GM21825 (cell line): Measurements from ENCODE around the gene UBXN2A.
"Not testable (repeated sequence)": the region's sequence is repeated elsewhere in the genome, so short reads cannot be mapped to it uniquely, and the experiment has no call there.

Experiments used
- ATAC-seq: cut with Tn5 transposase; IDR thresholded peaks from one replicate; pipeline ENCODE4 v1.9.1; 2021; ENCODE audit warnings: mild to moderate bottlenecking, moderate library complexity; ENCODE audit not compliant: unreplicated experiment

The UBXN2A gene

DNA sequence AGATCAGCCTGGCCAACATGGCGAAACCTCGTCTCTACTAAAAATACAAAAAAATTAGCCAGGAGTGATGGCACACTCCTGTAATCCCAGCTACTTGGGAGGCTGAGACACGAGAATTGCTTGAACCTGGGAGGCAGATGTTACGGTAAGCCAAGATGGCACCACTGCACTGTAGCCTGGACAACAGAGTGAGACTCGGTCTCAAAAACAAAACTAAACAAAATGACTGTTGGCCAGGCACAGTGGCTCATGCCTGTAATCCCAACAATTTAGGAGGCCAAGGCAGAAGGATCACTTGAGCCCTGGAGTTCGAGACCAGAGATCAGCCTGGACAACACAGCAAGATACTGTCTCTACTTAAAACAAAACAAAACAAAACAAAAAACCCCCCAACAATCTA, 102.9 kb downstream of the UBXN2A start:
- ATAC-seq, result not testable (repeated sequence)

GRCh38 chr2:24045511-24046508, 105.5 kb downstream of the UBXN2A start:
- no peak for ATAC-seq

GRCh38 chr2:24046599-24046929, 106.3 kb downstream of the UBXN2A start:
- no peak for ATAC-seq

GRCh38 chr2:24046930-24047702, 106.9 kb downstream of the UBXN2A start, which contains the start of gene WDCP:
Gene WDCP, minus strand, starts transcription at chr2:24047391. Its CDS starts 7,897 bp downstream, at chr2:24039494.
- peak; percentile 98 for ATAC-seq

GRCh38 chr2:24047703-24048033, 107.4 kb downstream of the UBXN2A start:
- ATAC-seq, result no peak

- no peak for ATAC-seq
Observed at GRCh38 chr2:24048769-24049484, 108.7 kb downstream of the UBXN2A start.

- no peak for ATAC-seq
Observed at GRCh38 chr2:24049485-24050021, 109.3 kb downstream of the UBXN2A start, which contains the start of gene FKBP1B. Gene FKBP1B, plus strand, starts transcription at chr2:24049741. Its CDS starts 109 bp downstream, at chr2:24049850.

GRCh38 chr2:24050041-24050979, 110.0 kb downstream of the UBXN2A start:
- ATAC-seq, result no peak

DNA sequence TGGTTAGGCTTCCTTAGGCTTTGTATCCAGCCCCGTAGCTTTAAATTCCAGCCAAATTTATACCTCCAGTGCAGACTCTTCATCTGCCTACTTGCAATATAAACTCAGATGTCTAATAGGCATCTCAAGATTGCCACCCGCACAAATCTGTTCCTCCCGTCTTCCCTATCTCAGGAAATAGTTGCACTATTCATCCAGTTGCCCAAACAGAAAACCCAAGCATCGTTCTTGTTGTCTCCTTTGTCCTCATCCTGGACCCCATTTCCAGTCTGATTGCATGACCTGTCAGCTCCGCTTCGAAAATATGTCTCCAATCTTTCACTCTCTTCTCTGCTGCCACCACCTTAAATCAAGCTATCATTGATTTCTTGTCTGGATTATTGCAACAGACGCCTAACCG, 111.6 kb downstream of the UBXN2A start:
- ATAC-seq, result no peak

GRCh38 chr2:24052951-24053350, 112.7 kb downstream of the UBXN2A start:
- ATAC-seq, result no peak
